HG03354 (cell line): ENCODE results near the gene JMJD8.
"Not testable (repeated sequence)": the region's sequence is repeated elsewhere in the genome, so short reads cannot be mapped to it uniquely, and the experiment has no call there.

Experiments
- ATAC-seq: cut with Tn5 transposase; IDR thresholded peaks from one replicate; pipeline ENCODE4 v1.9.1; 2021; ENCODE audit warnings: mild to moderate bottlenecking; ENCODE audit not compliant: unreplicated experiment, poor library complexity, severe bottlenecking

Gene JMJD8

GRCh38 chr16:693766-694165, 9.6 kb upstream of the JMJD8 start:
- ATAC-seq: no peak

- ATAC-seq: no peak
Measured at GRCh38 chr16:693364-693763, 9.2 kb upstream of the JMJD8 start.

DNA sequence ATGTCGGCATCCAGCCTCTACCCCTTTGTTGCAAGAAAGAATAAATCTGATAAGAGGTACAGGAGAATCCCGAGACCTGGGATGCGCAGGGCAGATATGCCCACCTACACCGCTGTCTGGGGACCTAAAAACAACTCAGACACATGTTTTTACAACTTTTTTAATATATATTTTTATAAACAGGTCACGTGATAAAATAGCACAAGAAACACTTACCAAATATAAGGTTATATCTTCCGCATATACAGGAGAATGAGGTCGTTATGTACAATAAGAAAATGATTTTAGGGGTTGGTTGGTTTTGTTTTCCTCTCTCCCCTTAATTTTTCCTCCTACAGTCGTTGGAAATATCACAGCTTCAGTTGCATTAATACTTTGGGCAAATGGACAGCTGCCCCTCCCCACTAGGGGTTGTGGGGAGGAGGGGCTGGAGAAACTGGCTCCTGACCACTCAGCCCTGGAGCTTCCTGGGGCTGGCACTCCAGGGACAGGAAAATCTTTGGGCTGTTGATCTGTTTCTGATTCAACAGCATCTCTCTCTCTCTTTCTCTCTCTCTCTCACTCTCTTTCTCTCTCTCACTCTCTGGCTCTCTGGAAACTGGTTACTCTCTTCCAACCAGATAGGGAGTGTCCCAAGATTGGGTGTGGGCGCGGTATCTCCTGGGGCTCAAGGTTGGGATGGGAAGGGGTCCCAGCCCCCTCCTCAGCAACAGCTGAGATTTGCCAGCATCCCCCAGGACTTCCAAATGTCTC, 8.4 kb upstream of the JMJD8 start:
- no peak for ATAC-seq

DNA sequence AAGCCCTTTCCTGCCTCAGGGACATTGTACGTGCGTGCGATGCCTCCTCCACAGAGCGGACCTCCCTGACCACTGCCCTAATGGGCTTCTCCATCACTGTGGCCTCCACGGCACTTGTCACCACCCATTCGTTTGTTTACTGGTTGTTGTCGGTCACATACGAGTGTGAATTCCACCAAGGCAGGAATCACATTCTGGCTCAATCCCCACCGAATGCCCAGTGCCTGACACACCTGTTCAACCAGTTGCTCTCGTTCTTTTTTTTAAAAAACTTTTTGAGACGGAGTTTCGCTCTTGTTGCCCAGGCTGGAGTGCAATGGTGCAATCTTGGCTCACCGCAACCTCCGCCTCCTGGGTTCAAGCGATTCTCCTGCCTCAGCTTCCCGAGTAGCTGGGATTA, 7.1 kb upstream of the JMJD8 start:
- ATAC-seq: not testable (repeated sequence)

DNA sequence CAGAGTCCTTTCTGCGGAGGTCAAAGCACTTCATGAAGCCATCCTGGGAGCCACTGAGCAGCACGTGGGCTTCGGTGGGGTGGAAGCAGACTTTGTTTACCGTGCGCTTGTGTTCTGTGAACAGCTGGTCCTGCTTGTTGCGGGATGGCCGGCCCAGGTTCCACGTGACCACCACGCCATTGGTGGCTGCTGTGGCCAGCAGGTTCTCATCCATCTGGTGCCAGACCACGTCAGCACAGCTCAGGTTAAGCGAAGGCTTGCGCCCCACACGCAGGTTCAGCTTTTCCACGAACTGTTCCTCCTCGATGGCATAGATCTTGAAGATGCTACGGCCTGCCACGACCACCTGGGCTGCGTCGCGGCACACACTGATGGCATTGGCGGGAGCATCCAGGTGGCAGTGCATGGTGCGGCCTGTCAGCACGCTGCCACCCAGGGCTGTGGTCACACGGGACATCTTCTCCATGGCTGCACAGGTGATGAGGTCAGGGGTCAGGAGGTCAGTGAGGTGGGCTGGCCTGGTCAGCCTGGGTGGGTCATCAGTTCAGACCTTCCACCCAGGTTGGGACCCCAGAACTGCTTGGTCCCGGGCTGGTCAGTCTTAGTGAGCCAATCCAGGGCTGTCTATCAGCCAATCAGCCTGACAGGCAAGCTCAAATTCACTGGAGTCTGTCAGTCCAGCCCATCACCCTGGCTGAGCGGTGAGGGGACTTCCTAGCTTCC, 5.2 kb upstream of the JMJD8 start:
- no peak for ATAC-seq

GRCh38 chr16:687499-687898, 3.4 kb upstream of the JMJD8 start:
- ATAC-seq: no peak

- ATAC-seq: no peak
Measured at GRCh38 chr16:686459-687260, 2.5 kb upstream of the JMJD8 start.

GRCh38 chr16:685967-686366, 1.8 kb upstream of the JMJD8 start:
- ATAC-seq: no peak

- no peak for ATAC-seq
Measured at GRCh38 chr16:684961-685696, 995 bp upstream of the JMJD8 start.

DNA sequence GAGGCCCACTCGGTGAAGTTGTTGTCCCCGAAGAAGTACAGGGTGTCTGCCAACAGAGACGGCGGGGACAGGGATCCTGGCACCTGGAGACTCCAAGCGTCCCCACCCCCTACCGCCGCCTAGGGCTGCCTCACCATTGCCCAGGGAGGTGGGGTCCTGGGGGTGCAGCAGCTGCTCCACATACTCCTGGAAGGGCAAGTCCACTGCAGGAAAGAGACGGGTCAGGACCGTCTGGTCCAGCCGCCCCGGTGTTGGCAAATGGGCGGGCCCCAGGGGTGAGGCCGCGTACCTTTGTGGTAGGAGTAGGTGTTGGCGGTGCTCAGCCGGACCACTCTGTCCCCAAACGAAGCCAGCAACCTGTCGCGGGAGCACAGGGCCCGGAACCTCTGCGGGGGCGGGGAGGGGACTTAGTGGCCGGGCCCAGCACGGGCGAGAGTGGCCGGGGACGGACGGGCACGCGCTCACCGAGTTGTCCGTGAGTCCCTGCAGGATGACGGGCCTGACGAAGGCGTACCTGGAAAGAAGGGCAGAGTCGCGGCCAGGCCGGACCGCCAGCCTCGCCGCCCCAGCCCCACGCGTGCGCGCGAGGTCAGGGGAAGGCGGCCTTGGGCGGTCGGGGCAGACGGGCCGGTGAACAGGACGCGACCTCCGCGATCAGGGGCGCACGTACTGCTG, 601 bp downstream of the JMJD8 start:
- ATAC-seq: no peak

- ATAC-seq: no peak
Measured at GRCh38 chr16:682493-683395, 1.4 kb downstream of the JMJD8 start.

GRCh38 chr16:681746-682427, 2.2 kb downstream of the JMJD8 start:
- ATAC-seq: no peak

GRCh38 chr16:680967-681745, 3.0 kb downstream of the JMJD8 start:
- no peak for ATAC-seq

DNA sequence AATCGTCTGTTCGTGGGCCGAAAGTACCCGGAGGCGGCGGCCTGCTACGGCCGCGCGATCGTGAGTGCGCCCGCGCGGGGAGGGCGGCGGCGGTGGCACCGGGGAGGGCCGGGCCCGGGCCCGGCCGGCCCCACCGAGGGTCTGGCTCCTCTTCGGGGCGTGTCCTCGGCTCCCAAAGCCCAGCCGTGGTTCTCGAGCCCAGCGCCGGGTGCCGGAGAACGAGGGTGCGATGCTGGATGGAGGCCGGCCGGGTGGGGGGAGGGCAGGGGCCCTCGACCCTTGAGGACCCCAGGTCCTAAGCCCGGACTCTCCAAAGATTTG, 3.5 kb downstream of the JMJD8 start:
- ATAC-seq: no peak

DNA sequence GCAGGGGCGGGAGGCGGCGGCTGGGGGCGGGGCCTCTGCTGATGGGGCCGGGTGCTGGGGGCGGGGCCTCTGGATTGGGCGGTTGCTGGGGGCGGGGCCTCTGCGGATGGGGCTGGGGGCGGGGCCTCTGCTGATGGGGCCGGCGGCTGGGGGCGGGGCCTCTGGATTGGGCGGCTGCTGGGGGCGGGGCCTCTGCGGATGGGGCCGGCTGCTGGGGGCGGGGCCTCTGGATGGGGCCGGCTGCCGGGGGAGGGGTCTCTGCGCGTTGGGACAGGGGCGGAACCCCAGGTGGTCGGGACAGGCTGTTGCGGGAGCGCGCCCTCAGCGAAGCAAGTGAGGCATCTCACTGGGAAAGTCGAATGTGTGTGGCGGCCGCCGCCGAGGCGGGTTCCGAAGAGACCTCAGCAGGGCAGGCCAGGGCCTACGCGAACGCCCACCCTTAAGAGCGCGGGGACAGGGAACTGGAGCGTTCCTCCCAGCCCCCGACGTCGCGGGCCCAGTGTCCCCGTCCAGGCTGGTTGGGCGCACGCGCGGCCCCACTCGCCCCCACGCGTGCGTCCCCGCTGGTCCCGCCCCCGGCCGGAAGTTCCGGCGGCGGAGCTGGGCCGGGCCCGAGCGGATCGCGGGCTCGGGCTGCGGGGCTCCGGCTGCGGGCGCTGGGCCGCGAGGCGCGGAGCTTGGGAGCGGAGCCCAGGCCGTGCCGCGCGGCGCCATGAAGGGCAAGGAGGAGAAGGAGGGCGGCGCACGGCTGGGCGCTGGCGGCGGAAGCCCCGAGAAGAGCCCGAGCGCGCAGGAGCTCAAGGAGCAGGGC, 4.1 kb downstream of the JMJD8 start, which contains the start of gene STUB1:
Gene STUB1 (plus strand): TSS at position 597 of the 811 bp plus-strand sequence. CDS start 116 bp downstream, at position 713.
- ATAC-seq: peak; percentile 47
